Panc1 (cell line): Measurements from ENCODE around the gene CALB2. TPM values are rescaled to one million over a fixed set of nuclear protein-coding genes. Genes with fewer than 3 reads are reported as not detected.

Experiments
- ATAC-seq: fragments of 200-7000 bp; cut with Tn5 transposase; 2 replicates; pipeline ENCODE4 v1.9.1; 2020; ENCODE audit warnings: mild to moderate bottlenecking, moderate library complexity
- BruUV-seq: library from RNA; stranded (reverse); fragments of 400-500 nt; replicated peaks from 2 replicates; lab custom pipeline; 2021; lab: Mats Ljungman, UMichigan
- CTCF ChIA-PET: fragments of 300-600 bp; sonication (Branson Sonifier 250); formaldehyde crosslinking; loops from one replicate; lab custom pipeline; 2022; ENCODE audit warnings: antibody characterized with exemption; lab: Charles Lee
- POLR2A ChIA-PET: fragments of 300-600 bp; sonication (Branson Sonifier 250); formaldehyde crosslinking; loops from one replicate; lab custom pipeline; 2022; ENCODE audit warnings: antibody characterized with exemption; lab: Charles Lee
- DNase-seq: peaks from one replicate; pipeline ENCODE4 v3.0.0-alpha.2; 2010; ENCODE audit warnings: low read depth, low spot score
- H3K27ac ChIP-seq: 2 replicates; pipeline ENCODE4 v1.5.1; 2011; ENCODE audit warnings: mild to moderate bottlenecking, low read length, inconsistent platforms
- H3K27me3 ChIP-seq: fragments of 200-500 bp; sonication (Bioruptor generic); 2 replicates; pipeline ENCODE4 v1.6.0; 2014; ENCODE audit warnings: low read length, inconsistent platforms; ENCODE audit not compliant: control insufficient read depth, insufficient read depth
- H3K36me3 ChIP-seq: fragments of 200-500 bp; sonication (Bioruptor generic); 2 replicates; pipeline ENCODE4 v1.5.1; 2014; ENCODE audit warnings: inconsistent platforms, mild to moderate bottlenecking, low read length, moderate library complexity; ENCODE audit not compliant: control insufficient read depth, insufficient read depth
- H3K4me1 ChIP-seq: 2 replicates; pipeline ENCODE4 v1.5.1; 2011; ENCODE audit warnings: inconsistent platforms, mild to moderate bottlenecking, low read length, moderate library complexity; ENCODE audit not compliant: control insufficient read depth, insufficient read depth
- H3K4me3 ChIP-seq, 2 experiments: 2 replicates each; pipeline ENCODE4 v1.5.1; 2011 to 2012; ENCODE audit warnings: low read depth in 2 of 2, low read length in 2 of 2, mild to moderate bottlenecking in 2 of 2, inconsistent platforms in 1 of 2, moderate library complexity in 1 of 2
- H3K9me3 ChIP-seq: fragments of 200-500 bp; sonication (Bioruptor generic); 2 replicates; pipeline ENCODE4 v1.5.1; 2014; ENCODE audit warnings: low read depth, mild to moderate bottlenecking, inconsistent platforms, low read length, moderate library complexity; ENCODE audit not compliant: control insufficient read depth, insufficient read depth
- POLR2AphosphoS5 ChIP-seq: IDR thresholded peaks from 2 replicates; pipeline ENCODE4 v1.6.1; 2012; ENCODE audit warnings: mild to moderate bottlenecking, low read depth, low read length, moderate library complexity
- SIN3A ChIP-seq: IDR thresholded peaks from 2 replicates; pipeline ENCODE4 v1.6.1; 2012; ENCODE audit warnings: low read depth, mild to moderate bottlenecking, low read length, moderate library complexity, borderline replicate concordance; ENCODE audit not compliant: insufficient read depth
- TCF7L2 ChIP-seq: IDR thresholded peaks from 2 replicates; pipeline ENCODE4 v1.6.1; 2011; ENCODE audit warnings: mild to moderate bottlenecking, low read depth, low read length, inconsistent platforms
- in situ Hi-C: cut with HindIII; loops from 2 replicates; pipeline ENCODE4 v1.10.0; 2016; ENCODE audit warnings: low sequenced_read_pairs, low pct_unique_long_range_greater_than_20kb
- intact Hi-C: fragments of 100-400 bp; cut with micrococcal nuclease; formaldehyde crosslinking; loops from one replicate; pipeline ENCODE4 v1.10.0; 2022; ENCODE audit not compliant: unreplicated experiment
- total RNA-seq: library from RNA; stranded (reverse); gene quantifications from one replicate; pipeline ENCODE4 v1.2.1, GENCODE V29; 2021; ENCODE audit not compliant: unreplicated experiment
- TF ChIP-seq, protein P1 (sequence below): fragments of 450-650 bp; IDR thresholded peaks from 2 replicates; pipeline ENCODE4 v1.5.1; 2017; ENCODE audit warnings: mild to moderate bottlenecking
- TF ChIP-seq, protein P2 (sequence below), 2 experiments: IDR thresholded peaks; 2 replicates each; pipeline ENCODE4 v1.6.1; 2011 to 2012; ENCODE audit warnings: low read depth in 2 of 2, control low read depth in 1 of 2, low read length in 1 of 2, mild to moderate bottlenecking in 1 of 2, moderate library complexity in 1 of 2; ENCODE audit not compliant: insufficient read depth in 1 of 2

The CALB2 gene
- total RNA-seq, 1 experiment from 2014 or later, result 0.59 TPM

DNA sequence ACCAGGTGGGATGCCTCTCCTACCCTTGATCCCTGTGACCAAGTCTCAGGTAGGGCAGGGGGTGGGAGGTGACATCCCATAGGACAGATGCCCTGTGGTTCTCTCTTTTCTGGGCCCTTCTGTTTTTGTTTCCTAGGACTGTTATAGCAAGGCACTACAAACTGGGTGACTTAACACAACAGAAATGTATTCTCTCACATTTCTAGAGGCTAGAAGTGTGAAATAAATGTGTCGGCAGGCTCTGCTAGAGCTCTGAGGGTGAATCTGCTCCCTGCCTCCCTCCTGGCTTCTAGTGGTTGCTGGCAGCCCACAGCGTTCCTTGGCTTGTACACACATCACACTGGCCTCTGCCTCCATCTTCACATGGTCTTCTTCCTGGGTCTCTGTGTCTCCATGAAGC lies 12.7 kb downstream of the CALB2 start:
- H3K27ac ChIP-seq, result no peak overlapping the region
- H3K9me3 ChIP-seq, result no peaks in the 10 kb centered on the region
- POLR2A ChIA-PET, result no interaction called here
- in situ Hi-C loops, result no loop called here
- no peaks in the 10 kb centered on the region for H3K27me3 ChIP-seq
- no peak for TF ChIP-seq TCF7L2
- ATAC-seq (no peak), DNase-seq (no peak)
- BruUV-seq, result no TSS peak
- H3K36me3 ChIP-seq, result no peaks in the 10 kb centered on the region
- H3K4me1 ChIP-seq, result no peaks in the 10 kb centered on the region
- CTCF ChIA-PET, result no interaction called here
- H3K4me3 ChIP-seq, result no peak overlapping the region
- intact Hi-C loops, result no loop called here

DNA sequence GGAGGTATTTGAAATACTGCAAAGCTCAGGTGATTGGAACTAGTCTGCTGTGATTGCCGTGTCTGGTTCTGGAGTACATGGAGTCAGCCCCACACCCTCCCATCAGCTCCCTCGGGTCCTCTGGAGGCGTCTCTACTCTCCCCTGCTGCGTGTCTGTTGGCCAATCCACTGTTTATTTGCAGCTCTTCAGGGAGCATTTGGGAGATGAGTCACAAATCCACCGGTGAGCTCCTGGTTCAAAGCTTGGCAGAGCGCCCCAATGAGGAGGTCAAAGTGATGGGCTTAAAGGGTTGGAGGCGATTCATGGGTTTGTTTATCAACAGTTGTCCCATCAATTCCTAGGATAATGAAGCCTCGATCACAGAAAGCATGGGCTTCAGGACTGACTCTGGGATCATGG lies 14.6 kb downstream of the CALB2 start:
- DNase-seq (no peak), ATAC-seq (no peak)
- H3K36me3 ChIP-seq, result no peaks in the 10 kb centered on the region
- no TSS peak for BruUV-seq
- in situ Hi-C loops, result no loop called here
- H3K4me1 ChIP-seq, result no peaks in the 10 kb centered on the region
- no peak overlapping the region for H3K27ac ChIP-seq
- H3K27me3 ChIP-seq, result no peaks in the 10 kb centered on the region
- intact Hi-C loops, result no loop called here
- no peaks in the 10 kb centered on the region for H3K9me3 ChIP-seq
- ChIA-PET POLR2A (no interaction called here), CTCF (no interaction called here)
- TF ChIP-seq SIN3A (no peak), POLR2AphosphoS5 (no peak), TCF7L2 (no peak)
- TF ChIP-seq, protein P1, sequence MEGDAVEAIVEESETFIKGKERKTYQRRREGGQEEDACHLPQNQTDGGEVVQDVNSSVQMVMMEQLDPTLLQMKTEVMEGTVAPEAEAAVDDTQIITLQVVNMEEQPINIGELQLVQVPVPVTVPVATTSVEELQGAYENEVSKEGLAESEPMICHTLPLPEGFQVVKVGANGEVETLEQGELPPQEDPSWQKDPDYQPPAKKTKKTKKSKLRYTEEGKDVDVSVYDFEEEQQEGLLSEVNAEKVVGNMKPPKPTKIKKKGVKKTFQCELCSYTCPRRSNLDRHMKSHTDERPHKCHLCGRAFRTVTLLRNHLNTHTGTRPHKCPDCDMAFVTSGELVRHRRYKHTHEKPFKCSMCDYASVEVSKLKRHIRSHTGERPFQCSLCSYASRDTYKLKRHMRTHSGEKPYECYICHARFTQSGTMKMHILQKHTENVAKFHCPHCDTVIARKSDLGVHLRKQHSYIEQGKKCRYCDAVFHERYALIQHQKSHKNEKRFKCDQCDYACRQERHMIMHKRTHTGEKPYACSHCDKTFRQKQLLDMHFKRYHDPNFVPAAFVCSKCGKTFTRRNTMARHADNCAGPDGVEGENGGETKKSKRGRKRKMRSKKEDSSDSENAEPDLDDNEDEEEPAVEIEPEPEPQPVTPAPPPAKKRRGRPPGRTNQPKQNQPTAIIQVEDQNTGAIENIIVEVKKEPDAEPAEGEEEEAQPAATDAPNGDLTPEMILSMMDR, result no peak
- TF ChIP-seq, protein P2, sequence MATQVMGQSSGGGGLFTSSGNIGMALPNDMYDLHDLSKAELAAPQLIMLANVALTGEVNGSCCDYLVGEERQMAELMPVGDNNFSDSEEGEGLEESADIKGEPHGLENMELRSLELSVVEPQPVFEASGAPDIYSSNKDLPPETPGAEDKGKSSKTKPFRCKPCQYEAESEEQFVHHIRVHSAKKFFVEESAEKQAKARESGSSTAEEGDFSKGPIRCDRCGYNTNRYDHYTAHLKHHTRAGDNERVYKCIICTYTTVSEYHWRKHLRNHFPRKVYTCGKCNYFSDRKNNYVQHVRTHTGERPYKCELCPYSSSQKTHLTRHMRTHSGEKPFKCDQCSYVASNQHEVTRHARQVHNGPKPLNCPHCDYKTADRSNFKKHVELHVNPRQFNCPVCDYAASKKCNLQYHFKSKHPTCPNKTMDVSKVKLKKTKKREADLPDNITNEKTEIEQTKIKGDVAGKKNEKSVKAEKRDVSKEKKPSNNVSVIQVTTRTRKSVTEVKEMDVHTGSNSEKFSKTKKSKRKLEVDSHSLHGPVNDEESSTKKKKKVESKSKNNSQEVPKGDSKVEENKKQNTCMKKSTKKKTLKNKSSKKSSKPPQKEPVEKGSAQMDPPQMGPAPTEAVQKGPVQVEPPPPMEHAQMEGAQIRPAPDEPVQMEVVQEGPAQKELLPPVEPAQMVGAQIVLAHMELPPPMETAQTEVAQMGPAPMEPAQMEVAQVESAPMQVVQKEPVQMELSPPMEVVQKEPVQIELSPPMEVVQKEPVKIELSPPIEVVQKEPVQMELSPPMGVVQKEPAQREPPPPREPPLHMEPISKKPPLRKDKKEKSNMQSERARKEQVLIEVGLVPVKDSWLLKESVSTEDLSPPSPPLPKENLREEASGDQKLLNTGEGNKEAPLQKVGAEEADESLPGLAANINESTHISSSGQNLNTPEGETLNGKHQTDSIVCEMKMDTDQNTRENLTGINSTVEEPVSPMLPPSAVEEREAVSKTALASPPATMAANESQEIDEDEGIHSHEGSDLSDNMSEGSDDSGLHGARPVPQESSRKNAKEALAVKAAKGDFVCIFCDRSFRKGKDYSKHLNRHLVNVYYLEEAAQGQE (IDR thresholded peaks at IDR 0.05; ENCODE audit: insufficient read depth in 1 of 2, low read depth in 2 of 2, low read length in 1 of 2), result no peak
- H3K4me3 ChIP-seq, result no peak overlapping the region

DNA sequence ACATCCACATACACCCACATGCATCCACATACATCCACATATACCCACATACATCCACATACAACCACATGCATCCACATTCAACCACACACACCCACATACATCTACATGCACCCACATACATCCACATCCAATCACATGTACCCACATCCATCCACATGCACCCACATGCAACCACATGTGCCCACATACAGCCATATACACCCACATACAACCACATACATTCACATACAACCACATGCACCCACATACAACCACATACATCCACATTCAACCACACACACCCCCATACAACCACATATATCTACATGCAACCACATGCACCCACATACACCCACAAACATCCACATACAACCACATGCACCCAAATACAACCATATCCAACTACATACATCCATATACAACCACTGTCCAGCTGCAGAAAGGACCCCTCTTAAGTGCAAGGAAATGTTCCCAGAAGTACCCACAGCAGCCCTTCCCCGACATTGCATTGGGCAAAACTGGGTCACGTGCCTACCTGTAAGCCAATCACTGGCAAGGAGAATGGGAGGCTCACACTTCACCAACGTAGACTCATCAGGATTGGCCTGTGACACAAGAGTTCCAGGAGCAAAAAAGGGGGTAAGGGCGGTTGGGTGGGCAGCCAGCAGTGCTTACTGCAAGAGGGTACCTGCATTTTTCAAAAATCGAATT lies 18.1 kb downstream of the CALB2 start:
- BruUV-seq, result no TSS peak
- Histone ChIP-seq H3K27ac (no peak overlapping the region), H3K9me3 (no peaks in the 10 kb centered on the region), H3K4me3 (no peak overlapping the region), H3K36me3 (no peaks in the 10 kb centered on the region), H3K4me1 (no peaks in the 10 kb centered on the region), H3K27me3 (no peaks in the 10 kb centered on the region; the same call in 1 of the 2 replicates)
- in situ Hi-C loops (no loop called here), intact Hi-C loops (no loop called here)
- ChIA-PET POLR2A (interaction anchor here (0.5 kb wide), 1 partner anchor 325 kb away, joined by 4 read pairs; no protein-coding TSS in a partner anchor), CTCF (no interaction called here)
- no peak for TF ChIP-seq SIN3A
- TF ChIP-seq, protein P2 (IDR thresholded peaks at IDR 0.05; ENCODE audit: insufficient read depth in 1 of 2, low read depth in 2 of 2, low read length in 1 of 2), result no peak
- TF ChIP-seq POLR2AphosphoS5, result no peak
- DNase-seq (no peak), ATAC-seq (no peak)
